HL-60/S4 treated with phorbol 12-myristate 13-acetate at 8.2 ng/mL for 4 days and 3 days (cell line): ENCODE results near the gene DPYSL4.

Experiments
- in situ Hi-C: fragments of 300-500 bp; cut with MboI; formaldehyde crosslinking; loops from 2 replicates; pipeline ENCODE4 v1.15.0; 2022; ENCODE audit warnings: low sequenced_read_pairs

DPYSL4 gene

DNA sequence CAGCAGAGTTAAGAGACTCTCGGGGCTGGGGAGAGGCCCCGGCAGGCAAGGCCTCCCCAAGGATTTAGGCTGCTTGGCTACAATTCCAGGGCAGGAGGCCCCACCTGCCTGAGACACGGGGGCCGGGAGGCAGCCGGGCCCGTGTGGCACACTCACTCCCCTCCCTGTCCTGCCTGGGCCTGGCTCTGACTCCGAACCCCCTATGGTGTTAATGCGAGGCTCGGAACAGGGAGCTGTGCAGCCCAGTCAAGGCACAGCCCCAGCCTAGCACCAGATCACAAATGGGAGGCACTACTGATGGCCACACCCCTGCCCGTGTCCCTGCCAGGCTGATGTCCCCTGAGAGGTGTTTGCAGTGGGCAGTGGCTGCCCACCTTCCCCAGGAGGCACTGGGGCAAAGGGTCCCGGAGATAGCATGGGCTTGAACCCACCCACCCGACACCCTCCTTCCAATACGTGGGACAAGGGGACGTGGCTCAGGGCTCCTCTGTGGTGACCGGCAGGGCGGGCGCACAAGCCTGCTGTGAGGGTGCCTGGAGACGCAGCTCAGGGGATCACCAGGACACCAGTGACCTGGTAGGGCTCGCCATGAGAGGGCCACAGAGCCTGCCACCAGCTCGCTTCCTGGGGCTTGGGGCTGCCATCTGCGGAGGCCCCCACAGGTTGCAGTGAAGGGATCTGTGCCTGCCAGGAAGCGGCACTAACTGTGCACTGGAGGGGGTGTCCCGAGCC lies 37.0 kb downstream of the DPYSL4 start:
- in situ Hi-C loops, result loop anchor here (10.0 to 25.0 kb wide), 2 partner anchors 231 to 414 kb away; no protein-coding TSS in a partner anchor

DNA sequence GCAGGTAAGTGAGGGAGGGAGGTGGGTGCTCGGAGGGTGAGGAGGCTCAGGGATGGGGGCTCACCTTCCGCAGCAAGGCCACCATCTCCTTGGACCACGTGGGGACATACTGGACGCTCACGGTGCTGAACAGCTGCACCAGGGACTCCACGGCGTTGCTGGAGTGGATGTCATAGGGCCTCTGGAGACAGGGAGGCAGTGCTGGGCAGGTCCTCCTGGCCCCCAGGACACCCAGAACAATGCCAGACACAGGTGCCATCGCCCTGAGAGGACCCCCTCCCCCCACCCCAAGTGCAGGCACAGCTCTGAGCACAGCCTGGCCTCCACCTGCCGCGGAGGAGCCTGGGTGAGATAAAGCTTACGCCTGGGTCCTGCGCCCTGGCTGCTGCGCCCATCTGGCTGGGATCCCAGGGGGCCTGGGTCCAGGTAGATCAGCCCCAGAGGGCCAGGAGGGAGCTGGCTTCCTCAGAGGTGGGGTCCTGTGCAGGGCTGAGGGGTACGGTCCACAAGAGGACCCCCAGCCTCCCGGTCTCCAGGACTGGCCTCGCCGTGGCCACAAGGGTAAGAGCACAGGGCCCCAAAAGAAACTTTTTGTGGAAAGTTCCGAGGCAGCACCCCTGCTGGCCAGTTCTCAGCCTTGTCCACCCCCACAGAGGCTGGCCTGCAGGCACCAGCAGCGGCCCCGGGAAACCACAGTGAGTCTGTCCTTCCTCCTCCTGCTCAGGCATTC lies 37.8 kb downstream of the DPYSL4 start:
- in situ Hi-C loops, result loop anchor here (10.0 to 25.0 kb wide), 2 partner anchors 230 to 413 kb away; no protein-coding TSS in a partner anchor

DNA sequence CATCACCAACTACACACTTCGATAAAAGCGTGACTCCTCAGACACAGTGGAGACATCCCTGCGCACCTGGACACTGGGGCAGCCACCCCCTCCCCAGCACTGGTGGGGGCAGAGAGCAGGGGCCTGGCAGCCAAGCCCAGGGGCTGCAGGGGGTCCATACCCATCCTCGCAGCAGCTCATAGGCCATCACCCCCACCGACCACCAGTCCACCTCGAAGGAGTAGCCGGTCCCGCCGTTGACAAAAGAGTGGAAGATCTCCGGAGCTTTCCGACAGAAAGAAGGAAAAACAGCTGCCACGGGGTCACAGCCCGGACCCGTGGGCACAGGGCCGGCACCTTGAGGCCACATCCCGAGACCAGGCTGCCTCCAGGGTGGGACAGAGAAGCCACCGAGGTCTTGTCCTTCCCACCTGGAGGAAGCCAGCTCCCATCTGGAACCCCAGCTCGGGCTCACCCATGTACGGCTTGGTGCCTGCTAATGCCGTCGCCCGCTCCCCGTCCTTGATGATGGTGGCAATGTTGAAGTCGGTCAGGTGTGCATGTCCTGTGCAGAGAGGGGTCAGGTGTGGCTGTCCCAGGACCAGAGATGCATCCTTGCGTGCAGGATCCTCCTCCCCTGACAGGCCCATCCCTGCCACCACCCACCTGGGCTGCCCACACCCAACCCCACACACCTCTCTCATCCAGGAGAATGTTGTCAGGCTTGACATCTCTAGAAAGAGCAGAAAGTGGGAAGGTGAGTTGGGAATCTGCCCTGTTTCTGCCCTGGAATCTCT lies 38.5 kb downstream of the DPYSL4 start:
- in situ Hi-C loops, result loop anchor here (10.0 kb wide), 1 partner anchor 230 kb away; no protein-coding TSS in a partner anchor

DNA sequence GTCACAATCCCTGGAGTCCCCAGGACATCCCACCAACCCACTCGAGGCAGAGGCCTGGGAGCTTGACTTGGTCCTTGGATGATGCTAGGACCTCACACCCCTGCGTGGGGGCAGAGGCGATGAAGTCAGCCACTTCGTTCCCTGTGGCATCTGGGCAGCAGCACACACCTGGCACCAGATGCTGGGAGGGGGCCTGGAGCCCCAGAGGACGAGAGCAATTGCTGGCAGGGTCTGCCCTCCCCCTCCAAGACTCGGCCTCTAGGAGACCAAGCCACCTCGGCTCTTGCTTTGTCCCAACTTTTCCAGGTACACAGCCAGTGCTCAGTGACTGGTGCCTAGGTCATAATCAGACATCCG lies 39.1 kb downstream of the DPYSL4 start:
- in situ Hi-C loops, result loop anchor here (10.0 kb wide), 1 partner anchor 229 kb away; no protein-coding TSS in a partner anchor

DNA sequence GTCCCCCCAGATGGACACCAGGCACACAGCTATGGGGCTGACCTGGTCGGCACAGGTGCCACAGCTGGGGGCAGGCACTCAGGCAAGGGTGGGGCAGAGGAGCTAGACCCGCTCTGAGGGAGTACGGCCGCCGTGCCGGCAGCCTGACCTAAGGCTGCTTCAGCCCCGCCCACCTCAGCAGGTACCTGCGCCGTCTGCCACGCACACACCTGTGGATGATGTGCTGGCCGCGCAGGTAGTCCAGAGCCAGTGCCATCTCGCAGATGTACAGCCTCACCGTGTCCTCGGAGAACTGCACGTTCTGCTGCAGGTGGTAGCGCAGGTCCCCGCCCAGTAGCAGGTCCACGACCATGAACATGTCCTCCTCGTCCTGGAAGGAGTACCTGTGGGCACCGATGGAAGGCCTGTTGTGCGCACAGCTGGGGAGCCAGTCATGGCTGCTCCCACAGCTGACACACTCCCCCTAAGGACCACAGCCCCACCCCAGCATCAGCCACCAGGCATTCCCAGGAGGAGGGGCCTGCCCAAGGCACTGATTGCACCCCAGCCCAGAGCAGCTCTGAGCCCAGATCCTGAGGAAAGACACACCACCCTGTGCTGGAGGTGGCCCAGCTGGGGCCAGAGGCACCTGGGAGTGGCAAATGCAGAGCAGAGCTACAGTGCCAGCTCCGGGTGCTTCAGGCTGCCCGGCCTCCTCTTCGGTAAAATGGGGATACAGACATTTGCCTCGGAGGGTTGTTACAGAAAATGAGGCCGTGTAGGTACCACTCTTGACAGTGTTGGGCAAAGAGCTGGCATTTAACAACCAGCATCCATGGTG lies 40.0 kb downstream of the DPYSL4 start:
- in situ Hi-C loops, result loop anchor here (10.0 kb wide), 1 partner anchor 228 kb away; no protein-coding TSS in a partner anchor

DNA sequence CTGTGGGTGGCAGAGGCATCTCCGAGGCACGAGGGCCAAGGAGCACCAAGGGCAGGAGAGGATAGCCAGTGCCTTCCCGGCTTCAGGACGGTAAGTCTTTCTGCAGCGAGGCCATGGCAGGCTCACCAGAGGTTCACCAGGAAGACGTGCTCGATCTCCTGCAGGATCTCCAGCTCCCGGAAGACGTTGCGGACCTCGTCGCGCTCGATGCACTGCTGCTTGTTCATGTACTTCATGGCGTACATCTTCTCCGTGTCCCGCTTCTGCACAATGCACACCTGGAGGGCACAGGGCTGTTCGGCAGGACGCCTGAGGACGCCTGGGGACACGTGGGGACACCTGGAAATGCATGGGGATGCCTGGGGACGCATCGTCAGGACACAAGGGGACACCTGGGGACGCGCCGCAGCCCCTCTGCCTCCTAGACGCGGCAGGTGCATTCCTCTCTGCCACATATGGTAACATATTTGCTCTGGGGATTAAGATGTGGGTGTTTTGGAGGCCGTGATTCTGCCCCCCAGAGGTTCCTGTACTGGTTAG lies 41.2 kb downstream of the DPYSL4 start:
- in situ Hi-C loops, result loop anchor here (10.0 kb wide), 1 partner anchor 227 kb away; no protein-coding TSS in a partner anchor

DNA sequence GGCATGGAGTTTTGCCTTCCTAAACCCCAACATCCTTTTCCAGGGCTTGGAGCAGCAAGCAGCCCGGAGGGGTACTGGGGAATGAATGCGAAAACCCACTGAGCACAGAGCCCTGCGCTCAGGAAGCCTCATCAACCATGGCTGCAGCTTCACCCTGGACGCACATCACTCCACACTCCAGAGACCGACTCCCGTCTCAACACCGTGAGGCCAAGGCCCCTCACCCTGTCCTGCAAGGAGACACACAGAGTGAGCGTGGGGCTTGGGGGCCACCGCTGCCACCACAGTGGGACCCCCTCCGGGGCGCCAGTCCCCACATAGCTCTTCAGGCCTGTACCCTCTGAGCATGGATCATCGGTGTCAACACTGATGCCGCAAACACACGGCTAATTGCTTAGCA lies 41.9 kb downstream of the DPYSL4 start:
- in situ Hi-C loops, result loop anchor here (10.0 kb wide), 1 partner anchor 226 kb away; no protein-coding TSS in a partner anchor

DNA sequence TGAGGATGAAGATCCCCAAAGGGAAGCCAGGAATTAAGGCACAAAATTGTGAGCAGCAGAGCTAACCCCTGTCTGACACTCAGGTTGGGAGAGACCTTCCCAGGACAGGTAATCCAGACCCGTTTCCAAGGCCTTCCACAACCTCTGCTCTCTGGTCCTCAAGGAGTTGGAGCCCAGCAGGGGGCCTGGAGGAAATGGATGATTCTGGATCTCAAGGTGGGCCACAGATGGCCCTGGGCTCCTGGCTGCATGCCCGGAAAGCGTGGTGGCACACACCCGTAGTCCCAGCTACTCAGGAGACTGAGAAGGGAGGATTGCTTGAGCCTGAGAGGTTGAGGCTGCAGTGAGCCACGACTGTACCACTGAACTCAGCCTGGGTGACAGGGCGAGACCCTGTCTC lies 42.3 kb downstream of the DPYSL4 start:
- in situ Hi-C loops, result loop anchor here (10.0 kb wide), 1 partner anchor 226 kb away; no protein-coding TSS in a partner anchor

DNA sequence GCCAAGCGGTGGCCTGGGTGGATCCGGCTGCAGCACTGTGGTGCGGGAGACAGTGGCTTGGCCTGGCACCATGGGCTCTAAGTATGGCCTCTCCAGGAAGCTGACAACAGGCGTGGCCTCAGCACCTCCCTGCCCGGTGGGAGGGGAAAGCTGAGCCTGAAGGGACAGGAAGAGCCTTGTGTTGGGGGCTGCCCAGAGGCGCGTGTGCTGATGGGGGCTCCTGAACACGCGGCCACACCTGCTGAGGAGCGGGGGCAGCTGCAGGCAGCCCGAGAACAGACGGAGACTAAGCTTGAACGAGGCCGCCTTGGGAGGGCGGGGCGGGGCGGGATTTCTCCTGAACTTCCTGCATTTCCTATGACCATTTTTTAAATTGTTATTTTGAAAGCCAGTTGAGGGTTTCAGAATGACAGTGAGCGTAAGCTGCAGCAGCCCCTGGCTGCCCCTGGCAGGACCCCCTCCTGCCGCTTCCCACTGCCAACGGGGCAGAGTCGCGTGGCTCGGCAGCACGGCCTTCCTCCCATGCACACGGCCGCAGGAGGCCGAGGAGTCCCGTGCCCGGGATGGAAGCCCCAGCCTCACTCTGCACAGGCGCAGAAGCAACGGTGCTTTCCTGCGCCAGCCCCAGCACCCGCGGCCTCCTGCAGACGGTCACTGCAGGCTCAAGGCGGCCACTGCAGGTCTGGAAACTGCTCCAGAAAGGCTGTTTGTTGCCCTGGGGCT lies 43.2 kb downstream of the DPYSL4 start:
- in situ Hi-C loops, result loop anchor here (10.0 kb wide), 1 partner anchor 225 kb away; no protein-coding TSS in a partner anchor

DNA sequence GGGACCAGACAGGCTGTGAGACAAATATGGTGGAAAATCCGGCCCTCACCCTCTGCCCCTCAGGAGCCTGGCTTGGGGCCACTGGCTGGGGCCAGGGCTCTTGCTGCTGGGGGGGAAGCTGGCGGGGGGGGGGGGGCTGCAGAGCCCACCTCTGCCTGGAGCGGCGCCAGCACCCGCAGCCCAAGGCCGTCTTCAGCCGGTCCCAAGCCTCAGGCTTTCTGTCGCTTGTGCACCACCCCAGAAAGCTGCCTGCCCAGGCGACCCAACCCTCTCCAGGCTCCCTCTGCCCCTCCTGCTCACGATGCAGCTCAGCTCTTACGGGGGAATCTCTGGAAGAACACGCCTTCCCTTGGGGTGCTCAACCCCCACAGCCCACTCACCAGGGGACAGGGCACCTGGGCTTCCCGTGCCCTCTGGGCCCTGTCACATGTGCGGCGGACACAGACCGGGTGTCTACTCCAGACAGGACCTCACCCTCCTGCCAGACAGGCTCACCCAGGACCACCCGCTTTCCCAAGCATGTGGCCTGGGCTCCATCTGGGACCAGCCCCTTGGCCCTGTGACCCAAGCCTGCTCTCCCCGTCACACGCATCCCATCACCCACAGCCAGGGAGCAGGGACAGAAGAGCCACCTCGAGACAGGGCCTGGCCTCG lies 43.9 kb downstream of the DPYSL4 start:
- in situ Hi-C loops, result no loop called here

DNA sequence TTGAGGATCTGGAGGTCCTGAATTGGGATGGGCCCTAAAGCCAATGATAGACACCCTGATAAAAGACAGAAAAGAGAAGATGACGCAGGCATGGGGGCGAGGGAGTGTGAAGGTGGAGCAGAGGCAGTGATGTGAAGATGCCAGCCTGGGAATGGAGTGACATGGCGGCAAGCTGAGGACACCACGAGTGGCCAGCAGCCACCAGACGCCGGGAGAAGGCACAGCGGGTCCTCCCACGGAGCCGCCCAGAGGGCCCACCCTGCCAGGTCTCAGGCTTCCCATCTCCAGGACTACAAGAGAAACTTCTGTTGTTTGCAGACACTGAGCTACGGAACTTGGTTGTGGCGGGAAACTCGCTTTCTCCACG lies 44.9 kb downstream of the DPYSL4 start:
- in situ Hi-C loops, result no loop called here

DNA sequence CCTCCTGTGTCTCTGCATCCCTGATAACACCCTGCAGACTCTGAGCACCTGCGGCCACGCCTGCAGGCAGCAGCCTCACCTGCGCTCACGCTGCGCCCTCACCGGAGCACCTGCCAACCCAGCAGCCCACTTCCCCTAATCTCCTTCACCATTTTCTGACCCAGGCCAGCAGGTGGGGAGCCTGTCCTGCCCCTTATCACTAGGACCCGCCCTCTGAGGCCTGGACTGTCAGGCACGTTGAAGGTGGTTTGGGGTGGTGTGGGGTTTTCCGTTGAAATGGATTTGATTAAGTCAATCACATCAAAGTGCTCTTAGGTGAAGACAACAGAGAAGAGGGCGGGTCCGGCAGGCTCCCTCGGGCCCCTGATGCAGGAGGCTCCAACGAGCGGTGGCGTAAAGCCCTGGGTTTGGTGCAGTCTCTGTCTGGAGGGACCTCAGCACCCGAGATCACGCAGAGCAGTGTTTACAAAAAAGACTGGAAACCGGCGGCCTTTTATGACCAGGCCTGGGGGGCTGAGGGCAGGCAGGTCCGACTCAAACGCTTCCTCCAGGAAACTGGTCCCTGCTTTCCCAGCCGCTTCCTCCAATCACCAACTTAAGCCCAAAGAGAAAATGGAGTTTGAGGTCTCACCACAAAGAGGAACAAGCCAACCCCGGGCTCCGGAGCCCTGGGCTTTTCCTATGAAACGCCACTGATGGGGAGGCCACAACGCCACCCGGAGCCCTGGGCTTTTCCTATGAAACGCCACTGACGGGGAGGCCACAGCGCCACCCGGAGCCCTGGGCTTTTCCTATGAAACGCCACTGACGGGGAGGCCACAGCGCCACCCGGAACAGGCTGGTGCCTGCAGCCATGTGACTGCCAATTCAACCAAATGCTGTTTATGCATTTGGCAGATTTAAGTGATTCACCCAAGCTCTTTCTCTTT lies 45.5 kb downstream of the DPYSL4 start:
- in situ Hi-C loops, result no loop called here

DNA sequence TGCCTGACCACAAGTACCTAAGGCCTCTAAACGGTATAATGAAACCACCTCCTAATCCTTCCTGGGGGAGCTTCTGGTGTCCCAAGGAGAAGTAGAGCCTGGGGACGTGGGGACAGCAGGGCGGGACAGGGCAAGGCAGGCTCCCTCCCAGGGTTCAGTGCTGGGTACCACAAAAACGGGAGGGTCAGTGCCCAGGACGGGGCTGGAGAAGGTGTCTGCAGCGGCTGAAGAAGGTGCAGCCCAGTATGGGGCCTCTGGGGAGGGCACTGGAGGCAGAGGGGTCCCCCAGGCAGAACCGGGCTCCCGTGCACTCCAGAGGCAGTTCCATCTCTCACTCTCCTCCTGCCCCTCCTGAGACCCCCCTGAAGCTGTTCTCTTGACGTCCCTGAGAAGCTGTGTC lies 46.2 kb downstream of the DPYSL4 start:
- in situ Hi-C loops, result no loop called here

DNA sequence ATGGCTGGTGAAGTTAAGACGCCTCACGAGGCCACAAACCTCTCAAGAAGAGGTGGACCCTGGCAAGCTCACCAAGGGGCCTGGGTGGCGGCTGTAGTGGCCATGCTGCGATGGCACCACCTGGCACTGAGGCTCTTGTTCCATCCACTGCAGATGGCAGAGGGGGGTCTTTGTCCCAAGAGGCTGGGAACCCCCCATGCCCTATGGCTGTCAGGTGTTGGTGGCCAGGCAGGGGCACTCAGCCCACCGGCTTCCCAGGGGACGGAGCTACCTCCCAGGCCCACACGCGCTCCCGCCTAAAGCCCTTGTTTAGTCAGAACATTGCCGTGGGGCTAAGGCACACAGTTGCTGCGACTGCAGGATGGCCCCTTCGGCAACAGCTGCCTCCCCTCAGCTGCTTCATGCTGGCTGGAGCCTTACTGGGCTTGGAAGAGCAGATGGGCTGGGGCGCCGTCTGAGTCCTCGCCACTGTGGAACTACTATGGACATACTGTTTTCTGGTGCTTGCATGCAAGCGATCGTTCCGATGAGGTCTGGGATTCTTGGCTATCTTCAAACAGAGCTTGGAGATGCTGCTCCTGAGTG lies 46.8 kb downstream of the DPYSL4 start:
- in situ Hi-C loops, result no loop called here

DNA sequence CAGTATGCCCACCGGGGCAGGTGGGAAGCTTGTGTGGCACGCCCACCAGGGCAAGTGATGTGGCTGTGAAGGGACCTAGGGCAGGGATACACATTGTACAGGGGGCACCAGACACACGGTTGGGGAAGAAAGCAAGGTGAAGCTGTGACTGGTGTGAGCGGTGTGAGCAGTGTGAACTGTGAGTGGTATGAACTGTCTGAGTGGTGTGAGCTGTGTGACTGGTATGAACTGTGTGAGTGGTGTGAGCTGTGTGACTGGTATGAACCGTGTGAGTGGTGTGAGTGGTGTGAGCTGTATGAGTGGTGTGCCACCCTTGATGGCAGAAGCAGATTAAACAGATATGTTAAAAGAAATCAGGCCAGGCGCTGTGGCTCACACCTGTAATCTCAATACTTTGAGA lies 48.1 kb downstream of the DPYSL4 start:
- in situ Hi-C loops, result no loop called here

DNA sequence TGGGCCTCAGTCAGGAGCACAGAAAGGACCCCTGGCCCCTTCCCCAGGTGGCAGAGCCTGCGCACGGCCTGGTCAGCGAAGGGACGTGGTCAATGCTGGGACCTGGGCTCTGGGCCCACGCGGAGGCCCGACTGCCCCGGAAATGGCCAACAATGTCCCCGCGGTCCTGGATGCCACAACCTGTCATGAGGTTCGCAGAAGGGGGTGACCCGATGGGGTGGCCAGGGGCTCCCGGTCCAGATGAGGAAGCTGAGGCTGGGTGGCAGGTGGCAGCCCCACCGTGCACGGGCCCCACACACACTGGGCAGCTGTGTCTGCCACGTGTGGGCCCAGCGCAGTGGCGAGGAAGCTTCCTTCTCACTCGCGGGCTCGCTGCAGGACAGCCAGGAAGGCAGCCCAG lies 49.4 kb downstream of the DPYSL4 start:
- in situ Hi-C loops, result no loop called here

DNA sequence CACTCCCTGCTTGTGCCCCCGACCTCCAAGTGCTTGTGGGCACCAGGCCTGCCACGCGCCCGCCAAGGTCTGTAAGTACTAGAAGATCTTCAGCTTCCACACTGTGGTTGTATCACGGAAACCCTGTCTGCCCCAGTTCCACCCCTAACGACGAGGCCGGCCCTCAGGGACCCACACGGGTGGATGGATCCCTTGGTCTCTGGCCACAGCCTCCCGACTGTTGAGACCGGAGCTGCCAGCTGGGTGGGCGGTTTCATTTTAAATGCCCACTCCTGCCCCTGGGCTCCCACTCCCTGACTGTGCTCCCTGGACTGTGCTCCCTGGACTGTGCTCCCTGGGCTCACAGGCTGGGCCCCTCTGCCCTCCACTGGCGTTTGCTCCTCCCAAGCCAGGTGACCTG lies 50.1 kb downstream of the DPYSL4 start:
- in situ Hi-C loops, result no loop called here
